Neutrophil (primary cell): ENCODE data around the gene ANKAR.
A peak's percentile ranks its signal among the peaks of the same experiment; 100 is the strongest.

Experiments
- H3K27ac ChIP-seq: fragments of 200-600 bp; sonication (generic); 2 replicates; pipeline ENCODE4 v1.5.1; 2016; ENCODE audit warnings: mild to moderate bottlenecking, moderate library complexity
- H3K27me3 ChIP-seq: fragments of 200-600 bp; sonication (generic); 2 replicates; pipeline ENCODE4 v1.6.0; 2016; ENCODE audit warnings: mild to moderate bottlenecking
- H3K36me3 ChIP-seq: fragments of 200-600 bp; sonication (generic); 2 replicates; pipeline ENCODE4 v1.5.1; 2017
- H3K4me1 ChIP-seq, 2 experiments: fragments of 200-600 bp in 1 of 2; sonication (generic) in 1 of 2; 1 replicate in 1 of 2; 2 replicates in 1 of 2; pipeline versions ENCODE4 v1.5.1 to v1.6.1; 2013 to 2016; ENCODE audit warnings: low read depth in 1 of 2, low read length in 1 of 2, mild to moderate bottlenecking in 1 of 2, moderate library complexity in 1 of 2; ENCODE audit not compliant: control insufficient read depth in 1 of 2, insufficient read depth in 1 of 2
- H3K4me3 ChIP-seq, 2 experiments: fragments of 200-600 bp in 1 of 2; sonication (generic) in 1 of 2; 1 replicate in 1 of 2; 2 replicates in 1 of 2; pipeline ENCODE4 v1.5.1; 2013 to 2016; ENCODE audit warnings: low read depth in 1 of 2, low read length in 1 of 2, mild to moderate bottlenecking in 1 of 2, moderate library complexity in 1 of 2
- H3K9me3 ChIP-seq: fragments of 200-600 bp; sonication (generic); 2 replicates; pipeline ENCODE4 v1.5.1; 2016
- CTCF ChIP-seq: fragments of 200-600 bp; sonication (generic); IDR thresholded peaks from 2 replicates; pipeline ENCODE4 v1.5.1; 2016; ENCODE audit warnings: antibody characterized with exemption

ANKAR gene, protein sequence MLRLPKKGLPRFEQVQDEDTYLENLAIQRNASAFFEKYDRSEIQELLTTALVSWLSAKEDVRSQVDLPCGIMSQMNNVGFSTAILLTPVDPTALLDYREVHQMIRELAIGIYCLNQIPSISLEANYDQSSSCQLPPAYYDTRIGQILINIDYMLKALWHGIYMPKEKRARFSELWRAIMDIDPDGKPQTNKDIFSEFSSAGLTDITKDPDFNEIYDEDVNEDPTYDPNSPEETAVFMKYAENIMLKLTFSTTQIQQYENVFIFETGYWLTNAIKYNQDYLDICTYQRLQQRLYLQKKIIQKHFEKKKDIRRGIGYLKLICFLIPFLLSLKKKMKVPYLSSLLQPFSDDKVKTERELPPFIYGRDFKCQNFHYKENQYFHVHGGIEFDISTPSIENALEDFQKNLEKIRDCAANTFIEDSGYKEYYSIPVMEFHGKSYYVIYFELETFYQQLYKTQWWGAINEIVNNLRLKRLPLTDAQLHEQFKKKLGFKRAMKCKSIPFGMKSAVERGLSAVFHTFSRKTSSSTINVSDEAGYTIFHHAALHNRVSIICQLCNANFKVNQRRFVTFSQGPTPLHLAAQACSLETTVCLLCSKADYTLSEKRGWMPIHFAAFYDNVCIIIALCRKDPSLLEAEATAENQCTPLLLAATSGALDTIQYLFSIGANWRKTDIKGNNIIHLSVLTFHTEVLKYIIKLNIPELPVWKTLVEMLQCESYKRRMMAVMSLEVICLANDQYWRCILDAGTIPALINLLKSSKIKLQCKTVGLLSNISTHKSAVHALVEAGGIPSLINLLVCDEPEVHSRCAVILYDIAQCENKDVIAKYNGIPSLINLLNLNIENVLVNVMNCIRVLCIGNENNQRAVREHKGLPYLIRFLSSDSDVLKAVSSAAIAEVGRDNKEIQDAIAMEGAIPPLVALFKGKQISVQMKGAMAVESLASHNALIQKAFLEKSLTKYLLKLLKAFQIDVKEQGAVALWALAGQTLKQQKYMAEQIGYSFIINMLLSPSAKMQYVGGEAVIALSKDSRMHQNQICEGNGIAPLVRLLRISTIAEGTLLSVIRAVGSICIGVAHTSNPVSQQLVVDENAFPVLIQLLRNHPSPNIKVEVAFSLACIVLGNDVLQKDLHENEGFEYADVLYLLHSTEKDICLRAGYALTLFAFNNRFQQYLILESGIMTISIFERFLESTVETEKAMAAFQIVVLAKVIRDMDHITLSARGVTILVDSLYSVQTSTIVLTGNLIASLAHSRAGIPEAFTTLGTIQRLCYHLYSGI (N-terminal part only)

DNA sequence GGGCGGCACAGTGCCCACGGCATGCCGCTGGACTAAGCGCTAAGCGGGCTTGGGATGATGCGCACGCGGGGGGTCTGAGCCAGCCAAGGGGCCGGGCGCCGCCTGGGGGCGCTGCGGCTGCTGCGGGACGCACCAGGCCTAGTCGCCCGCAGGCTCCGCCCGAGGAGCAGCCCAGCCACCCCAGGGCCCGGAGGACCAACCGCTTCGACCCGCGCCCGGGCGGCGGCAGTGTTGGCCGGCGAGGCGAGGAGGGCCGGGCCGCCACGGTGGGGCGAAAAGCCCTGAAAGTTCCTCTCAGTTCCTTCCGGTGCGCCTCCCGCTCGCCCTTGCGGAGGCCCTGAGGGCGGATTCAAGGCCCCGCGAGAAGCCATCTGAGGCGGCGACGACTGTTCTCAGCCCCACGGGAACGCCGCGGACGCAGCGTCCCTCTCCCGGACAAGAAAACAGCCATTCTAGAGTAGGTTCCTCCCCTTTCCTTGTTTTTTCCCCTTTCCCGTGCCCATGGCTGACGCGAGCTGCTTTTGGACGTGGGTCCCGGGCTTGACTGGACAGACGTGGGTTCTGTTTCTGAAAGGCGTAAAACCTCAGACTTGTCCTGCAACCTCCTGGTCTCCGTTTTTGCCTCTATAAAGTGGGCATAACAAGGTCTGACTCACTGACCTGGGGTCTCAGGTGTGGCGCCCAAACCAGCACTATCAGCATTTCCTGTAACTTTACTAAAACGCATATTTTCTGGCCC lies at the start of gene ANKAR:
Gene ANKAR (plus strand): TSS at position 297 of the 739 bp plus-strand sequence. CDS start 1,821 bp downstream, outside the sequence.
- Histone ChIP-seq H3K36me3 (peaks cover 30% of the 10 kb centered on the region), H3K4me1 (peaks cover 13 to 15% of the 10 kb centered on the region in 2 experiments), H3K9me3 (no peaks in the 10 kb centered on the region), H3K27ac (peak within 1 kb of the TSS; percentile 92), H3K27me3 (no peaks in the 10 kb centered on the region), H3K4me3 (peak within 1 kb of the TSS; percentile 70 to 76)
- peak; percentile 81 for TF ChIP-seq CTCF

- Histone ChIP-seq H3K27ac (no peak overlapping the region), H3K36me3 (no peaks in the 10 kb centered on the region), H3K9me3 (no peaks in the 10 kb centered on the region), H3K4me1 (no peaks in the 10 kb centered on the region), H3K27me3 (no peaks in the 10 kb centered on the region), H3K4me3 (no peak overlapping the region)
- no peak for TF ChIP-seq CTCF
Observed at GRCh38 chr2:189625636-189626035, 48.8 kb upstream of the ANKAR start.

GRCh38 chr2:189627789-189628188 lies 46.7 kb upstream of the ANKAR start:
- no peak for TF ChIP-seq CTCF
- Histone ChIP-seq H3K27ac (no peak overlapping the region), H3K36me3 (no peaks in the 10 kb centered on the region)

GRCh38 chr2:189628817-189629530 lies 45.5 kb upstream of the ANKAR start:
- Histone ChIP-seq H3K27ac (no peak overlapping the region), H3K4me3 (no peak overlapping the region), H3K4me1 (no peaks in the 10 kb centered on the region), H3K27me3 (no peaks in the 10 kb centered on the region), H3K9me3 (no peaks in the 10 kb centered on the region), H3K36me3 (no peaks in the 10 kb centered on the region)
- TF ChIP-seq CTCF = no peak

More at GRCh38 chr2:189627789-189628188, 46.7 kb upstream of the ANKAR start:
- H3K27me3 ChIP-seq = no peaks in the 10 kb centered on the region
- no peaks in the 10 kb centered on the region for H3K4me1 ChIP-seq
- no peak overlapping the region for H3K4me3 ChIP-seq
- no peaks in the 10 kb centered on the region for H3K9me3 ChIP-seq
